ENCODE measurements around the gene VEGFA. TPM values are rescaled to one million over a fixed set of nuclear protein-coding genes. Genes with fewer than 3 reads are reported as not detected.

Gene VEGFA
- total and polyA plus RNA-seq, 9 donors: 19.2 to 123 (median 44.7) TPM

- WGBS, 3 donors: 70 to 78% (median 73%) methylated on average over 9 of the region's 9 CpGs
- Histone ChIP-seq H3K4me3 (no peak overlapping the region), H3K27ac (no peak overlapping the region), H3K27me3 (no peaks in the 10 kb centered on the region), H3K36me3 (no peaks in the 10 kb centered on the region), H3K9me3 (no peaks in the 10 kb centered on the region), H3K4me1 (ENCODE audit: insufficient read depth) (no peaks in the 10 kb centered on the region)
- intact Hi-C loops (cut with DNase I): no loop called here
- TF ChIP-seq POLR2A (IDR thresholded peaks at IDR 0.05) (no peak), CTCF (IDR thresholded peaks at IDR 0.05) (peak in 2 of 3 donors; percentile 9 to 19)
- peak; percentile 30 to 63 (median 54) for DNase-seq
Observed at GRCh38 chr6:43723737-43724295, 46.2 kb upstream of the VEGFA start.

- Histone ChIP-seq H3K4me3 (no peak overlapping the region), H3K36me3 (no peaks in the 10 kb centered on the region), H3K27ac (no peak overlapping the region), H3K9me3 (no peaks in the 10 kb centered on the region), H3K27me3 (no peaks in the 10 kb centered on the region), H3K4me1 (ENCODE audit: insufficient read depth) (no peaks in the 10 kb centered on the region)
- DNase-seq: no peak
- intact Hi-C loops (cut with DNase I): no loop called here
- WGBS, 3 donors: 82 to 89% (median 88%) methylated on average over 2 of the region's 2 CpGs
- no peak for TF ChIP-seq EP300 (IDR thresholded peaks at IDR 0.05)
- no peak for TF ChIP-seq CTCF (IDR thresholded peaks at IDR 0.05)
- TF ChIP-seq POLR2A (IDR thresholded peaks at IDR 0.05): no peak
Observed at GRCh38 chr6:43724354-43724753, 45.7 kb upstream of the VEGFA start.

- H3K27ac ChIP-seq: no peak overlapping the region
- H3K4me1 ChIP-seq (ENCODE audit: insufficient read depth): no peaks in the 10 kb centered on the region
- no peak overlapping the region for H3K4me3 ChIP-seq
- intact Hi-C loops (cut with DNase I): no loop called here
- DNase-seq: peak; percentile 43 to 79 (median 69)
- WGBS, 3 donors: 51 to 61% (median 53%) methylated on average over 17 of the region's 17 CpGs
- TF ChIP-seq EP300 (IDR thresholded peaks at IDR 0.05): no peak
- no peak for TF ChIP-seq POLR2A (IDR thresholded peaks at IDR 0.05)
- no peak for TF ChIP-seq CTCF (IDR thresholded peaks at IDR 0.05)
- no peaks in the 10 kb centered on the region for H3K36me3 ChIP-seq
- H3K27me3 ChIP-seq: no peaks in the 10 kb centered on the region
- no peaks in the 10 kb centered on the region for H3K9me3 ChIP-seq
Observed at GRCh38 chr6:43724914-43725642, 44.9 kb upstream of the VEGFA start.

GRCh38 chr6:43725643-43726580 is 44.1 kb upstream of the VEGFA start:
- Histone ChIP-seq H3K9me3 (peaks cover 0 to 3% of the 10 kb centered on the region in 2 donors), H3K27ac (no peak overlapping the region), H3K4me1 (ENCODE audit: insufficient read depth) (no peaks in the 10 kb centered on the region), H3K36me3 (no peaks in the 10 kb centered on the region), H3K4me3 (no peak overlapping the region), H3K27me3 (no peaks in the 10 kb centered on the region)
- intact Hi-C loops (cut with DNase I): no loop called here
- 88 to 90% (median 89%) methylated on average over 7 of the region's 7 CpGs for WGBS, 3 donors
- DNase-seq: no peak
- TF ChIP-seq CTCF (IDR thresholded peaks at IDR 0.05) (no peak), EP300 (IDR thresholded peaks at IDR 0.05) (no peak), POLR2A (IDR thresholded peaks at IDR 0.05) (no peak)
